NCI-H82 (cell line): ENCODE measurements around the gene CLCN1.
A peak's percentile ranks its signal among the peaks of the same experiment; 100 is the strongest.

ENCODE experiments used
- DNase-seq: peaks from one replicate; lab custom pipeline; 2025; lab: John Stamatoyannopoulos, UW

The CLCN1 gene

GRCh38 chr7:143334244-143334643, 18.3 kb downstream of the CLCN1 start:
- no peak for DNase-seq

GRCh38 chr7:143337216-143337615, 21.3 kb downstream of the CLCN1 start:
- DNase-seq, result no peak

- no peak for DNase-seq
Observed at GRCh38 chr7:143341842-143342241, 25.9 kb downstream of the CLCN1 start.

- DNase-seq, result no peak
Observed at GRCh38 chr7:143343596-143343995, 27.7 kb downstream of the CLCN1 start.

- DNase-seq, result peak; percentile 82
Observed at GRCh38 chr7:143345428-143345900, 29.6 kb downstream of the CLCN1 start.

GRCh38 chr7:143346018-143346417, 30.1 kb downstream of the CLCN1 start:
- DNase-seq, result no peak

GRCh38 chr7:143347950-143348349, 32.0 kb downstream of the CLCN1 start:
- DNase-seq, result no peak

GRCh38 chr7:143351060-143351459, 35.1 kb downstream of the CLCN1 start:
- DNase-seq, result no peak

- DNase-seq, result no peak
Observed at GRCh38 chr7:143351574-143351973, 35.7 kb downstream of the CLCN1 start.

GRCh38 chr7:143352531-143353002, 36.7 kb downstream of the CLCN1 start:
- DNase-seq, result no peak

GRCh38 chr7:143354376-143354775, 38.5 kb downstream of the CLCN1 start:
- DNase-seq, result no peak

GRCh38 chr7:143354965-143355364, 39.1 kb downstream of the CLCN1 start:
- no peak for DNase-seq

- no peak for DNase-seq
Observed at GRCh38 chr7:143355450-143356385, 39.8 kb downstream of the CLCN1 start.

- no peak for DNase-seq
Observed at GRCh38 chr7:143356414-143357050, 40.6 kb downstream of the CLCN1 start.

- DNase-seq, result no peak
Observed at GRCh38 chr7:143358626-143359025, 42.7 kb downstream of the CLCN1 start.

GRCh38 chr7:143359771-143360353, 44.0 kb downstream of the CLCN1 start:
- no peak for DNase-seq

- DNase-seq, result no peak
Observed at GRCh38 chr7:143360788-143361551, 45.1 kb downstream of the CLCN1 start.

GRCh38 chr7:143361552-143362130, 45.7 kb downstream of the CLCN1 start:
- peak; percentile 3 for DNase-seq

GRCh38 chr7:143362131-143363015, 46.5 kb downstream of the CLCN1 start, which contains the start of gene FAM131B:
Gene FAM131B, minus strand, starts transcription at chr7:143362713. Its CDS starts 110 bp downstream, at chr7:143362603.
- DNase-seq, result peak; percentile 6
